OCI-LY3 (cell line): ENCODE results near the gene WDR70.
"Not testable (repeated sequence)": the region's sequence is repeated elsewhere in the genome, so short reads cannot be mapped to it uniquely, and the experiment has no call there.

Source experiments
- H2AFZ ChIP-seq: fragments of 200-600, 300-600 bp; shearing (Covaris generic); 2 replicates; pipeline ENCODE4 v1.6.0; 2014; ENCODE audit warnings: antibody characterized with exemption, low read depth, low read length
- H3K27ac ChIP-seq: fragments of 200-600, 300-600 bp; sonication (generic); 2 replicates; pipeline ENCODE4 v1.5.1; 2014; ENCODE audit warnings: mild to moderate bottlenecking, low read length, moderate library complexity, mixed read lengths
- H3K27me3 ChIP-seq: fragments of 200-600, 300-600 bp; sonication (generic); 2 replicates; pipeline ENCODE4 v1.6.1; 2014; ENCODE audit warnings: low read depth, low read length, mixed read lengths
- H3K36me3 ChIP-seq: fragments of 200-600, 300-600 bp; sonication (generic); replicated peaks from 2 replicates; pipeline ENCODE3; 2014; ENCODE audit warnings: low read depth, low read length, mixed read lengths
- H3K4me1 ChIP-seq: fragments of 300-600, 200-600 bp; sonication (generic); 2 replicates; pipeline ENCODE4 v1.6.1; 2014; ENCODE audit warnings: low read length, mixed read lengths
- H3K4me2 ChIP-seq: fragments of 200-600, 300-600 bp; sonication (generic); 2 replicates; pipeline ENCODE4 v1.6.1; 2014; ENCODE audit warnings: low read length, mixed read lengths
- H3K4me3 ChIP-seq: fragments of 300-600, 200-600 bp; sonication (generic); 2 replicates; pipeline ENCODE4 v1.5.1; 2014; ENCODE audit warnings: antibody characterized with exemption, mild to moderate bottlenecking, low read length, moderate library complexity
- H3K79me2 ChIP-seq: fragments of 300-600, 200-600 bp; shearing (Covaris generic); 2 replicates; pipeline ENCODE4 v1.6.1; 2014; ENCODE audit warnings: mild to moderate bottlenecking, low read length, mixed read lengths
- H3K9ac ChIP-seq: fragments of 300-600, 200-600 bp; shearing (Covaris generic); 2 replicates; pipeline ENCODE4 v1.6.0; 2014; ENCODE audit warnings: mild to moderate bottlenecking, low read length, moderate library complexity
- H3K9me3 ChIP-seq: fragments of 200-600, 300-600 bp; shearing (Covaris generic); 2 replicates; pipeline ENCODE4 v1.6.1; 2014; ENCODE audit warnings: low read length, mixed read lengths; ENCODE audit not compliant: insufficient read depth
- H4K20me1 ChIP-seq: fragments of 200-600, 300-600 bp; sonication (generic); 2 replicates; pipeline ENCODE4 v1.6.1; 2016; ENCODE audit warnings: low read length, mixed read lengths; ENCODE audit not compliant: insufficient read depth
- EZH2phosphoT487 ChIP-seq: fragments of 200-600 bp; shearing (Covaris generic); IDR thresholded peaks from 2 replicates; pipeline ENCODE4 v1.6.1; 2018; ENCODE audit warnings: antibody characterized with exemption, mixed run types, low read depth
- TF ChIP-seq, protein P1 (sequence below): fragments of 200-600, 300-600 bp; sonication (generic); IDR thresholded peaks from 2 replicates; pipeline ENCODE4 v1.5.1; 2014; ENCODE audit warnings: antibody characterized with exemption, low read length, low read depth

Gene WDR70

DNA sequence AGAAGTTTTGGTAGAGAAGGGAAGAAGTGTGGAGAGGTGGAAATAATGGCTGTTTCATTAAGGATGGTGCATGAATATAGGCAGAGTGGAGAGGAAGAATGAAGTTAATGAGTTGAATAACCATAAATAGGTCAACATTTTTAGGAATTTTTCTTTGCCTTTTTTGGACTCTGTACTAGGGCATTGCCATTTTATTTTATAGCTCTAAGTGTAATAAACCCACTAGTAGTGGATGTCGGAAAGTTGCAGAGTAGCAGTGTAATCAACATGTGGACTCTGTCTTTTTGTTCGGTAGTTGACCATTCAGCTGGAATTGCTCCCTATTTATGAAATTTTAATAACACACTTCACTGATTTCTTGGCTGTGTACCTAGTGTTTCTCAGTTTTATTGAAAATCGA, 199.1 kb downstream of the WDR70 start:
- H3K79me2 ChIP-seq = no peaks in the 10 kb centered on the region
- H3K4me2 ChIP-seq = no peak overlapping the region
- no peak overlapping the region for H3K9ac ChIP-seq
- H4K20me1 ChIP-seq = no peaks in the 10 kb centered on the region
- H3K4me3 ChIP-seq = no peak overlapping the region
- H3K9me3 ChIP-seq = no peaks in the 10 kb centered on the region
- no peaks in the 10 kb centered on the region for H3K27me3 ChIP-seq
- no peaks in the 10 kb centered on the region for H3K36me3 ChIP-seq
- TF ChIP-seq, protein P1, sequence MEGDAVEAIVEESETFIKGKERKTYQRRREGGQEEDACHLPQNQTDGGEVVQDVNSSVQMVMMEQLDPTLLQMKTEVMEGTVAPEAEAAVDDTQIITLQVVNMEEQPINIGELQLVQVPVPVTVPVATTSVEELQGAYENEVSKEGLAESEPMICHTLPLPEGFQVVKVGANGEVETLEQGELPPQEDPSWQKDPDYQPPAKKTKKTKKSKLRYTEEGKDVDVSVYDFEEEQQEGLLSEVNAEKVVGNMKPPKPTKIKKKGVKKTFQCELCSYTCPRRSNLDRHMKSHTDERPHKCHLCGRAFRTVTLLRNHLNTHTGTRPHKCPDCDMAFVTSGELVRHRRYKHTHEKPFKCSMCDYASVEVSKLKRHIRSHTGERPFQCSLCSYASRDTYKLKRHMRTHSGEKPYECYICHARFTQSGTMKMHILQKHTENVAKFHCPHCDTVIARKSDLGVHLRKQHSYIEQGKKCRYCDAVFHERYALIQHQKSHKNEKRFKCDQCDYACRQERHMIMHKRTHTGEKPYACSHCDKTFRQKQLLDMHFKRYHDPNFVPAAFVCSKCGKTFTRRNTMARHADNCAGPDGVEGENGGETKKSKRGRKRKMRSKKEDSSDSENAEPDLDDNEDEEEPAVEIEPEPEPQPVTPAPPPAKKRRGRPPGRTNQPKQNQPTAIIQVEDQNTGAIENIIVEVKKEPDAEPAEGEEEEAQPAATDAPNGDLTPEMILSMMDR = no peak
- no peak for TF ChIP-seq EZH2phosphoT487
- no peaks in the 10 kb centered on the region for H3K4me1 ChIP-seq
- no peak overlapping the region for H3K27ac ChIP-seq
- H2AFZ ChIP-seq = no peak overlapping the region

- no peaks in the 10 kb centered on the region for H4K20me1 ChIP-seq
- no peaks in the 10 kb centered on the region for H3K27me3 ChIP-seq
- no peak overlapping the region for H3K4me3 ChIP-seq
- H3K27ac ChIP-seq = no peak overlapping the region
- H3K9me3 ChIP-seq = no peaks in the 10 kb centered on the region
- H3K4me1 ChIP-seq = no peaks in the 10 kb centered on the region
- TF ChIP-seq, protein P1 = no peak
- no peak for TF ChIP-seq EZH2phosphoT487
- no peaks in the 10 kb centered on the region for H3K36me3 ChIP-seq
- H2AFZ ChIP-seq = no peak overlapping the region
- H3K4me2 ChIP-seq = no peak overlapping the region
- H3K79me2 ChIP-seq = no peaks in the 10 kb centered on the region
- no peak overlapping the region for H3K9ac ChIP-seq
Observed at GRCh38 chr5:37580106-37580505, 201.0 kb downstream of the WDR70 start.

DNA sequence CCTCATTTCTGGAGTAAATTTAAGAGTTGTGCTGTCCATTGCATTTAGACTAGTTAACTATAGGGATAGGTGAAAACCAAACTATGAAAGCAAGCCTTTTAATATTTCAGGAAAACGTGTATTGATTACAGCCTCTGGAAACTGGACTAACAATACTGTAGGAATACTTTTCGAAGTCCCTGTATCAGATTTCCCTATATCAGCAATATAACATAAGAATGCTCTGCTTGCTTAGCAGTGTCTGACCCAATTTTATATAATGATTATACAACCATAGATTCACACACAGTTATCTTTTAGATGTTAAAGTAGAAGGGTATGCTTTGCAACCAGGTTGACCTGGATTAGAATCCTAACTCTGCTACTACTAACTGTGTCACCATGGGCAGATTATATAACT, 203.1 kb downstream of the WDR70 start:
- no peaks in the 10 kb centered on the region for H3K36me3 ChIP-seq

GRCh38 chr5:37593292-37593691, 214.2 kb downstream of the WDR70 start:
- not testable (repeated sequence) for H3K27ac ChIP-seq, H2AFZ ChIP-seq, H3K9me3 ChIP-seq

More for the DNA sequence above, 203.1 kb downstream of the WDR70 start:
- Histone ChIP-seq H3K4me1 (no peaks in the 10 kb centered on the region), H3K4me2 (no peak overlapping the region), H3K9ac (no peak overlapping the region), H2AFZ (no peak overlapping the region), H3K79me2 (no peaks in the 10 kb centered on the region), H3K4me3 (no peak overlapping the region), H4K20me1 (no peaks in the 10 kb centered on the region), H3K9me3 (no peaks in the 10 kb centered on the region), H3K27ac (no peak overlapping the region), H3K27me3 (no peaks in the 10 kb centered on the region)
- TF ChIP-seq, protein P1 = no peak
- TF ChIP-seq EZH2phosphoT487 = no peak

GRCh38 chr5:37594864-37595263, 215.7 kb downstream of the WDR70 start:
- not testable (repeated sequence) for H3K36me3 ChIP-seq, H4K20me1 ChIP-seq, H3K4me3 ChIP-seq, H3K4me2 ChIP-seq, H3K79me2 ChIP-seq, H3K27me3 ChIP-seq, H3K4me1 ChIP-seq, H2AFZ ChIP-seq, H3K9ac ChIP-seq, H3K27ac ChIP-seq, H3K9me3 ChIP-seq

More at GRCh38 chr5:37593292-37593691, 214.2 kb downstream of the WDR70 start:
- not testable (repeated sequence) for H3K36me3 ChIP-seq, H3K4me3 ChIP-seq, H3K4me1 ChIP-seq, H4K20me1 ChIP-seq, H3K4me2 ChIP-seq, H3K9ac ChIP-seq, H3K79me2 ChIP-seq, H3K27me3 ChIP-seq
